HFFc6 (cell line): ENCODE data around the gene MAD1L1. TPM values are rescaled to one million over a fixed set of nuclear protein-coding genes. Genes with fewer than 3 reads are reported as not detected.

Experiments
- DNase-seq: peaks from one replicate; pipeline ENCODE4 v3.0.0-alpha.2; 2018
- H3K27ac Mint-ChIP-seq: 2 replicates; pipeline ENCODE4 v1.8.0; 2020; ENCODE audit warnings: mild to moderate bottlenecking, mixed read lengths
- H3K27me3 Mint-ChIP-seq: 2 replicates; pipeline ENCODE4 v1.8.0; 2021; ENCODE audit warnings: mild to moderate bottlenecking, moderate library complexity, mixed read lengths; ENCODE audit not compliant: insufficient read depth
- H3K36me3 Mint-ChIP-seq: 2 replicates; pipeline ENCODE4 v1.8.0; 2021; ENCODE audit warnings: low read depth, mixed read lengths
- H3K4me1 Mint-ChIP-seq: 2 replicates; pipeline ENCODE4 v1.8.0; 2020; ENCODE audit warnings: low read depth, mixed read lengths
- H3K4me3 Mint-ChIP-seq: 2 replicates; pipeline ENCODE4 v1.8.0; 2020; ENCODE audit warnings: mild to moderate bottlenecking, moderate library complexity, mixed read lengths
- H3K9me3 Mint-ChIP-seq: 2 replicates; pipeline ENCODE4 v1.8.0; 2020; ENCODE audit warnings: mild to moderate bottlenecking, mixed read lengths
- CTCF ChIP-seq: fragments of 200-600 bp; sonication (generic); IDR thresholded peaks from 2 replicates; pipeline ENCODE4 v1.5.0; 2021; ENCODE audit warnings: antibody characterized with exemption, mild to moderate bottlenecking
- total RNA-seq, 6 experiments: library from RNA; stranded (reverse); fragmentation: NEBNext Ultra II Directional; extraction: Animal tissue kit (Norgen Biotek cat#: 25700); gene quantifications; 2 replicates in 1 of 6; 3 replicates in 5 of 6; pipeline ENCODE4 v1.2.3, GENCODE V29; 2021

Gene MAD1L1
- total RNA-seq, 6 experiments from 2014 or later: 34.6 to 44.8 (median 40.2) TPM

DNA sequence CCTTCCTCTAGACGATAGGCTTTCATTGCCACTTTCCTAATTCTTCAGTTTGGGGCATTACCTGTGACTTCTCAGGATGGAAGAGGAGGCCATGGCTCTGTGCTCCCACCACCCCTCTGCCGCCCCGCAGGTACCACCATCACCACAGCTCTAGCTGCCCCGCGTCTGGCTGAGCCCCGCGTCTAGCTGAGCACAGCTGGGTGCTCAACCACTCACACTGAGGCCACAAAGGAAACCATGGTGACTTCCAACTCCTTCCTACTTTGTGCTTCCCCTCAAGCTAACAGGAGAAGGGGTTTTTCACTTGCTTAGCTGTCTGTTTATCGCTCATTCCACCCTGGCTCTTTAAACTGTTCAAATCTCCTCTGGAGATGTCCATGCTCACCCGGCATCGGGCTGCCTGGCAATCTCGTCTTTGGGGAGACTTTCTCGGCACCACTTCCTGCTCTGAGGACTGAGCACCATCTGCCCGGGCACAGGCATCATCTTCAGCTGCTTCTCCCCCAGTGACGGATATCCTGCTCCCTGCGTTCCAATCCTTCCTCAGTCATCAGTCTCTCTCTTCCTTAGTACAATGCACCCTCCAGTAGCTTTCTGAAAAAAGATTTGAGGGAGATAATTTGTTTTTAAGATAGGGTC lies 59.4 kb downstream of the MAD1L1 start:
- Mint-ChIP-seq H3K27ac (peak overlapping the region; percentile 75), H3K9me3 (peaks cover 4% of the 10 kb centered on the region; the same call in 1 of the 2 replicates), H3K27me3 (peaks cover 1% of the 10 kb centered on the region), H3K36me3 (peaks cover 33% of the 10 kb centered on the region), H3K4me1 (peaks cover 67% of the 10 kb centered on the region), H3K4me3 (peak overlapping the region; percentile 40)
- no peak for TF ChIP-seq CTCF
- no peak for DNase-seq

DNA sequence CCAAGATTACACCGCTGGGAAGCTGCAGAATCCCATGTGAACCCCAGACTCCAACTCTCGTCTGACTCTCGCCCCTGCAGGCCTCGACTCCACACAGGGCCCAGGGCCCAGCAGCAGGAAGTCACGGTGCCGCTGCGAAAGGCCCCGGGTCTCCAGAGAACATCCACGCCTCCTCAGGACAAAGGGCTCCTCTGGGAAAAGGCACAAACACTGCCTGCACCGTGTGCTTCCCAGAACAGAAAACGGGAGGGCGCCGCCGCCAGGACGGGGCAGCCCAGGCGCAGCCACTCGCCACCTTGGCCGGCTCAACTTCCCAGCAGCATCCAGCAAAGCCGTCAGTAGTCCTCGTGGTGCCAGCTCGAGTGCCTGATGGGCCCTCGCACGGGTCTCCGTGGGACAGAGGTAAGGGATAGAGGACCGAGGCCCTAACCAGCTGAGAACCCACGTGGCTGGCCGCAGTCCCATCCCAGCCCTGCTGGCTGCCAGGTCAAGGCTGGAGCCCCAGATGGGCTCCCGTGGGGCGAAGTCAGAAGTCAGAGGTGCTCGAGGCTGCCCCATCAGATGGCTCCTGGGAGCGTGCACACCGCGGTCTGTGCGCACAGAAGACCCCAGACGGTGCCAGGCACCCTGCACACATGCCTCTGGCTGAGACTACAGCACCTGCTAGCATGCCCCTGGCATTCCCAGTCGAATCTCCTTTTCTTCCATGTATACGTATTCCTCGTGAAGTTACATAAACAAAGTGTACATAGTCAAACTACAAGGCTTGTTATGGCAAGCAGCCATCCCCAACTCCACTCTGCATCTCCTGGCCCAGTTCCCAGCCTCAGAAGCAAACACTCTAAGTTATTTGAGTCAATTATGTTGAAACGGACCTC lies 60.2 kb downstream of the MAD1L1 start:
- Mint-ChIP-seq H3K27ac (peak overlapping the region; percentile 75), H3K4me1 (peaks cover 60% of the 10 kb centered on the region)

DNA sequence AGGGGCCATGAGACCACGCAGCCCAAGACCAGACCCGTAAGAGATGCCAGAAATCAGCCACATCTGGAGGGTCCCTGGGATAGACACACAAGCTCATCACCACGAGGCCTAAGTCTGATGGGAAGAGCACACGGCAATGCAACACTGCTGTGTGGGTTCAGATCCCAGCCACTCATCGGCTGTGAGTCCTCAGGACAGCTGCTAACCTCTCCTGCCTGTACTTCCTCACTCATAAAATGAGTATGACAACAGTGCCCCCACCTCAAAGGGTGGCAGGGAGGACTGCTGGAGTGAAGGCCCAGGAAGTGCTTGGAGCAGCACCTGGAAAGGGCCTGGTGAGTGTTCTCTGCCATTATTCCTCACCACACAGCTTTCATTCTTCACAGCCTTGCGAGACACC lies 60.9 kb downstream of the MAD1L1 start:
- no peak overlapping the region for H3K27ac Mint-ChIP-seq
- peaks cover 53% of the 10 kb centered on the region for H3K4me1 Mint-ChIP-seq
- no peak overlapping the region for H3K4me3 Mint-ChIP-seq
- peaks cover 4% of the 10 kb centered on the region; the same call in 1 of the 2 replicates for H3K9me3 Mint-ChIP-seq
- DNase-seq: no peak
- TF ChIP-seq CTCF: no peak
- H3K36me3 Mint-ChIP-seq: peaks cover 30% of the 10 kb centered on the region
- H3K27me3 Mint-ChIP-seq: peaks cover 1% of the 10 kb centered on the region

More for the DNA sequence above, 60.2 kb downstream of the MAD1L1 start:
- H3K4me3 Mint-ChIP-seq: peak overlapping the region; percentile 40
- DNase-seq: peak; percentile 85
- H3K36me3 Mint-ChIP-seq: peaks cover 30% of the 10 kb centered on the region
- peaks cover 1% of the 10 kb centered on the region for H3K27me3 Mint-ChIP-seq
- no peak for TF ChIP-seq CTCF
- H3K9me3 Mint-ChIP-seq: peaks cover 4% of the 10 kb centered on the region; the same call in 1 of the 2 replicates

DNA sequence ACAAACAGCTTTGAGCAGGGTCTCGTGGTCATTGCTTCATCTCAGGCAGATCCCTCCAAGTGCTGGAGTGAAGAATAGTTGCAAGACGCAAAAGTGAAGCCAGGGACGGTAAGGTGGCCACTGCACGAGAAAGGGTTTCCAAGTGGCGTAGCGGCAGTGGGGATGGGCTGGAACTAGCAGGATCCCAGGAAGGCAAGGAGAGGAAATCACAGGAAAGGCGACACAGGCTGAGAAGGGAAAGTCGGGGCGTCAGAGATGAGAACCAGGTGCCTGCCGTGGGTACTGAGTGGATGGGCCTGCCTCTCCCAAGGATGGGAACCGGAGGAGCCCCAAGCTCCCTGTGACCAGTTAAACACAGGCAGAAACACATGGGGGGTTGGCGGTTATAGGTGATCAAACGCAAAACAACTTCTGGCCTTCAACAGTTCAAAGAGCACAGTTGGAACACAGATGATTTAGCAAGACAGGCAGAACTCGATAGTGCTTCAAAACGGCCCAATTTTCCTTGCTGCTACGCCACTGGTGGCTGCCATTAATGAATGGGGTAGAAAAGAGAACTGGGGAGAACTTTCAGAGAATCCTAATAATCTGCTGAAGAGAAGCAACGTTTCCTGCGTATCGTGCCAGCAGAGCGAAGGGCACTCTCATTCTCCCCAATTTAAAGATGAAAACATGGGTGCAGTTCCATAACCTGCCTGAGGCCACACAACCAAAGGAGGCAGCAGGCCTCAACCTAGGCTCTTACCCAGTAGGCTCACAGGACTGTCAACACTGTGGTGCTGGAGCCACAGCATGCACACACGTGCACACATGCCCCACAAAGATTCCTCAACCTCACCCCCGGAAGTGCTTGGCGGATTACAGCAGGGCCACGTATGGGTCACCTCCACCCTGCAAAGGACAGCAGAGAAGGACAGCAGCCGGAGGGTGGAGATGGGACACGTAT lies 61.9 kb downstream of the MAD1L1 start:
- no peak overlapping the region for H3K27ac Mint-ChIP-seq

More for the DNA sequence above, 61.9 kb downstream of the MAD1L1 start:
- no peak overlapping the region for H3K4me3 Mint-ChIP-seq
- peaks cover 1% of the 10 kb centered on the region for H3K27me3 Mint-ChIP-seq
- no peak for DNase-seq
- H3K9me3 Mint-ChIP-seq: peaks cover 4% of the 10 kb centered on the region; the same call in 1 of the 2 replicates
- peak; percentile 39 for TF ChIP-seq CTCF
- H3K36me3 Mint-ChIP-seq: peaks cover 30% of the 10 kb centered on the region
- peaks cover 43% of the 10 kb centered on the region for H3K4me1 Mint-ChIP-seq
